Esophagus muscularis mucosa (tissue), 4 donors: ENCODE measurements around the gene INTS6L. TPM values are rescaled to one million over a fixed set of nuclear protein-coding genes. Genes with fewer than 3 reads are reported as not detected.

Experiments
- DNase-seq: peaks from one replicate; pipeline ENCODE4 v3.0.0-alpha.2; 2017; ENCODE audit errors: extremely low spot score
- H3K27ac ChIP-seq, 4 donors: fragments of 200-600 bp; sonication (generic); replicated peaks in 1 of 4; 1 replicate in 3 of 4; 2 replicates in 1 of 4; pipeline ENCODE4 v1.5.1; 2016 to 2019; ENCODE audit warnings: mild to moderate bottlenecking in 1 of 4
- H3K27me3 ChIP-seq, 4 donors: fragments of 200-600 bp; sonication (generic); one replicate each; pipeline versions ENCODE4 v1.5.1 to v1.6.0; 2016 to 2019
- H3K36me3 ChIP-seq, 4 donors: fragments of 200-600 bp; sonication (generic); one replicate each; pipeline ENCODE4 v1.5.1; 2016 to 2019
- H3K4me1 ChIP-seq, 4 donors: fragments of 200-600 bp; sonication (generic); one replicate each; pipeline ENCODE4 v1.5.1; 2016 to 2019
- H3K4me3 ChIP-seq, 4 donors: fragments of 200-600 bp; sonication (generic); 1 replicate in 2 of 4; 2 replicates in 2 of 4; pipeline ENCODE4 v1.5.1; 2016 to 2019; ENCODE audit warnings: mild to moderate bottlenecking in 4 of 4, moderate library complexity in 1 of 4
- H3K9me3 ChIP-seq, 4 donors: fragments of 200-600 bp; sonication (generic); 1 replicate in 3 of 4; 2 replicates in 1 of 4; pipeline ENCODE4 v1.5.1; 2016 to 2019
- CTCF ChIP-seq, 3 experiments: fragments of 200-600 bp in 2 of 3; fragments of 450-650 bp in 1 of 3; sonication (generic) in 2 of 3; IDR thresholded peaks; one replicate each; pipeline ENCODE4 v1.5.1; 2017 to 2019; ENCODE audit warnings: antibody characterized with exemption in 3 of 3, mild to moderate bottlenecking in 2 of 3, moderate library complexity in 1 of 3
- EP300 ChIP-seq: sonication (generic); formaldehyde crosslinking; IDR thresholded peaks from one replicate; pipeline ENCODE4 v1.6.1; 2017; ENCODE audit warnings: antibody characterized with exemption
- POLR2A ChIP-seq: fragments of 450-650 bp; IDR thresholded peaks from one replicate; pipeline ENCODE4 v1.6.1; 2017; ENCODE audit warnings: antibody characterized with exemption, moderate library complexity, mild to moderate bottlenecking, low read depth
- POLR2AphosphoS5 ChIP-seq, 2 donors: sonication (generic); formaldehyde crosslinking; IDR thresholded peaks; one replicate each; pipeline ENCODE4 v1.6.1; 2017; ENCODE audit warnings: antibody characterized with exemption in 2 of 2
- WGBS: methylation state at CpG from one replicate; pipeline ENCODE4 v1.1.5; 2018; 5-methylcytosine and 5-hydroxymethylcytosine counted together
- intact Hi-C: fragments of 100-400 bp; cut with DNase I; formaldehyde crosslinking; loops from one replicate; pipeline ENCODE4 v1.15.1; 2023
- total RNA-seq, 4 donors: library from RNA; depleted of rRNA; stranded (reverse); fragments of >200 nt; gene quantifications; one replicate each; pipeline versions ENCODE4 v1.1.0 to v1.2.1, GENCODE V29; 2016

Gene INTS6L
- total RNA-seq, 4 donors from 2014 or later = 6.3 to 8.3 (median 7.2) TPM

- whole genome bisulfite sequencing = 68% methylated on average over 4 of the region's 4 CpGs
- intact Hi-C loops = no loop called here
- H3K36me3 ChIP-seq = peaks cover 0 to 4% (median 0%) of the 10 kb centered on the region in 4 donors
- H3K27ac ChIP-seq = no peak overlapping the region
- H3K4me3 ChIP-seq = no peak overlapping the region
- DNase-seq = no peak
- TF ChIP-seq POLR2AphosphoS5 (IDR thresholded peaks at IDR 0.05) (no peak), EP300 (no peak), CTCF (IDR thresholded peaks at IDR 0.05) (no peak), POLR2A (no peak)
- H3K27me3 ChIP-seq = no peaks in the 10 kb centered on the region
- peaks cover 0 to 10% (median 0%) of the 10 kb centered on the region in 4 donors for H3K4me1 ChIP-seq
- H3K9me3 ChIP-seq = no peaks in the 10 kb centered on the region
Observed at GRCh38 chrX:135547767-135548166, 27.3 kb downstream of the INTS6L start.

GRCh38 chrX:135549519-135549918 lies 29.1 kb downstream of the INTS6L start:
- no peak for DNase-seq
- Histone ChIP-seq H3K27me3 (no peaks in the 10 kb centered on the region), H3K4me3 (no peak overlapping the region), H3K9me3 (no peaks in the 10 kb centered on the region), H3K36me3 (peaks cover 0 to 4% (median 0%) of the 10 kb centered on the region in 4 donors), H3K4me1 (peaks cover 0 to 4% (median 0%) of the 10 kb centered on the region in 4 donors), H3K27ac (peak overlapping the region in 1 of 4 donors; percentile 10)
- intact Hi-C loops = no loop called here
- WGBS = 29% methylated on average over 2 of the region's 2 CpGs
- no peak for TF ChIP-seq POLR2AphosphoS5 (IDR thresholded peaks at IDR 0.05)
- no peak for TF ChIP-seq POLR2A
- TF ChIP-seq EP300 = no peak
- TF ChIP-seq CTCF (IDR thresholded peaks at IDR 0.05) = no peak

GRCh38 chrX:135556055-135556454 lies 35.6 kb downstream of the INTS6L start:
- H3K36me3 ChIP-seq = no peaks in the 10 kb centered on the region
- intact Hi-C loops = no loop called here
- no peaks in the 10 kb centered on the region for H3K27me3 ChIP-seq
- DNase-seq = no peak
- 68% methylated on average over 3 of the region's 3 CpGs for WGBS
- no peak overlapping the region for H3K27ac ChIP-seq
- H3K4me3 ChIP-seq = no peak overlapping the region
- H3K9me3 ChIP-seq = no peaks in the 10 kb centered on the region
- no peaks in the 10 kb centered on the region for H3K4me1 ChIP-seq
- TF ChIP-seq POLR2A (no peak), POLR2AphosphoS5 (IDR thresholded peaks at IDR 0.05) (no peak), CTCF (IDR thresholded peaks at IDR 0.05) (no peak), EP300 (no peak)

- no peaks in the 10 kb centered on the region for H3K9me3 ChIP-seq
- H3K4me1 ChIP-seq = no peaks in the 10 kb centered on the region
- no peaks in the 10 kb centered on the region for H3K27me3 ChIP-seq
- H3K4me3 ChIP-seq = no peak overlapping the region
- H3K36me3 ChIP-seq = no peaks in the 10 kb centered on the region
- intact Hi-C loops = no loop called here
- no peak overlapping the region for H3K27ac ChIP-seq
- 83% methylated on average over 2 of the region's 2 CpGs for WGBS
- no peak for DNase-seq
- TF ChIP-seq CTCF (IDR thresholded peaks at IDR 0.05) = no peak
- no peak for TF ChIP-seq POLR2A
- TF ChIP-seq EP300 = no peak
- no peak for TF ChIP-seq POLR2AphosphoS5 (IDR thresholded peaks at IDR 0.05)
Observed at GRCh38 chrX:135557344-135557743, 36.9 kb downstream of the INTS6L start.

DNA sequence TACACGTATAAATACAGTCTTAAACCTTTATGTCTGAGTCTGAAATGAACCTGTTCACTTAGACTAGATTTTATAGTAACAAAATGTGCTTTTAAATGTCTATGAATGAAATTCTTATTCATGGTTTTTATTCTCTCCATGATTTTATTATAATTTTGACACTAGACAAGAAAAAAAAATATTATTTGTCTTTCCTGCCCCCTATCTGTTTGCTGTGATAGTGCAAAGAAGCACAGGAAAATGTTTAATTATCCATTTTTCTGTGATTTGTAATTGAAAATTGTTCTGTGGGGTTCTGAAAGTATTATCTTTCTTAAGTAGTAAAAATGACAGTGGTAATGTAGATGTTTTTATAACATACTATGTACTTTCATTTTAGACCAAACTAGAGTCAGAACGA lies 52.0 kb downstream of the INTS6L start:
- intact Hi-C loops = loop anchor here (5.0 kb wide), 1 partner anchor 90 kb away; no protein-coding TSS in a partner anchor
- Histone ChIP-seq H3K9me3 (no peaks in the 10 kb centered on the region), H3K4me3 (no peak overlapping the region), H3K27me3 (no peaks in the 10 kb centered on the region), H3K27ac (no peak overlapping the region), H3K36me3 (peaks cover 0 to 29% (median 7%) of the 10 kb centered on the region in 4 donors), H3K4me1 (no peaks in the 10 kb centered on the region)
- WGBS = 76% methylated on average over 2 of the region's 2 CpGs
- DNase-seq = no peak
- TF ChIP-seq CTCF (IDR thresholded peaks at IDR 0.05) (peak; percentile 41 to 48 (median 41)), POLR2A (no peak)
